Measurements from ENCODE around the gene CNTNAP2.

DNA sequence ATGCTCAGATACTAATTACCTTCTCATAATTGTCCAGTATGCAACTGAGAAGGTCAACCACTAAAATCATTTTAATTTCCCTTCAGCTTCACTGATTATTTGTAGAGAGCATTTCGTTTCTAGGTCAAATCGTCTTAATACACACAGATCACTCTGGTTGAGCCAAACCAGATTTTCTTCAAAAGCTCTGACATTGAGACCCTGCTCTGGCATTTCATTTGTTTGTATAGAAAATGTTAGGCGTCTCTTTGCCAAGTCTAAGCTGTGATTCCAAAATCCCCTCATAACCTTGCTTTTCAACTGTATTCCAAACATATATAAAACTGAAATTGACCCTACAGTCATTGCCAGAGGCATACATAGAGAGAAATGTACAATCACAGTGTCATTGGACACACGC is 520.0 kb downstream of the CNTNAP2 start:
- TF ChIP-seq, protein P1, sequence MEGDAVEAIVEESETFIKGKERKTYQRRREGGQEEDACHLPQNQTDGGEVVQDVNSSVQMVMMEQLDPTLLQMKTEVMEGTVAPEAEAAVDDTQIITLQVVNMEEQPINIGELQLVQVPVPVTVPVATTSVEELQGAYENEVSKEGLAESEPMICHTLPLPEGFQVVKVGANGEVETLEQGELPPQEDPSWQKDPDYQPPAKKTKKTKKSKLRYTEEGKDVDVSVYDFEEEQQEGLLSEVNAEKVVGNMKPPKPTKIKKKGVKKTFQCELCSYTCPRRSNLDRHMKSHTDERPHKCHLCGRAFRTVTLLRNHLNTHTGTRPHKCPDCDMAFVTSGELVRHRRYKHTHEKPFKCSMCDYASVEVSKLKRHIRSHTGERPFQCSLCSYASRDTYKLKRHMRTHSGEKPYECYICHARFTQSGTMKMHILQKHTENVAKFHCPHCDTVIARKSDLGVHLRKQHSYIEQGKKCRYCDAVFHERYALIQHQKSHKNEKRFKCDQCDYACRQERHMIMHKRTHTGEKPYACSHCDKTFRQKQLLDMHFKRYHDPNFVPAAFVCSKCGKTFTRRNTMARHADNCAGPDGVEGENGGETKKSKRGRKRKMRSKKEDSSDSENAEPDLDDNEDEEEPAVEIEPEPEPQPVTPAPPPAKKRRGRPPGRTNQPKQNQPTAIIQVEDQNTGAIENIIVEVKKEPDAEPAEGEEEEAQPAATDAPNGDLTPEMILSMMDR (conservative IDR thresholded peaks at IDR 0.05; ENCODE audit: low read depth, low read length) = no peak
- TF ChIP-seq POLR2A (IDR thresholded peaks at IDR 0.05; ENCODE audit: low read depth, low read length) (no peak), CHD1 (IDR thresholded peaks at IDR 0.05; ENCODE audit: low read depth, low read length) (no peak), BHLHE40 (IDR thresholded peaks at IDR 0.05; ENCODE audit: low read depth, low read length) (no peak), RCOR1 (IDR thresholded peaks at IDR 0.05; ENCODE audit: insufficient replicate concordance, low read length) (no peak), CEBPB (IDR thresholded peaks at IDR 0.05; ENCODE audit: low read depth, low read length) (no peak)
- TF ChIP-seq, protein P2, sequence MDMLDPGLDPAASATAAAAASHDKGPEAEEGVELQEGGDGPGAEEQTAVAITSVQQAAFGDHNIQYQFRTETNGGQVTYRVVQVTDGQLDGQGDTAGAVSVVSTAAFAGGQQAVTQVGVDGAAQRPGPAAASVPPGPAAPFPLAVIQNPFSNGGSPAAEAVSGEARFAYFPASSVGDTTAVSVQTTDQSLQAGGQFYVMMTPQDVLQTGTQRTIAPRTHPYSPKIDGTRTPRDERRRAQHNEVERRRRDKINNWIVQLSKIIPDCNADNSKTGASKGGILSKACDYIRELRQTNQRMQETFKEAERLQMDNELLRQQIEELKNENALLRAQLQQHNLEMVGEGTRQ (IDR thresholded peaks at IDR 0.05; ENCODE audit: low read depth, low read length) = no peak
